Fibroblast of lung (primary cell): ENCODE data around the gene WIPF3. TPM values are rescaled to one million over a fixed set of nuclear protein-coding genes. Genes with fewer than 3 reads are reported as not detected.

Experiments
- DNase-seq, 2 donors: peaks; one replicate each; pipeline versions ENCODE4 v3.0.0 to v3.0.0-alpha.2; 2010; ENCODE audit warnings: low read depth in 2 of 2
- H2AFZ ChIP-seq: 2 replicates; pipeline ENCODE4 v1.5.1; 2012; ENCODE audit warnings: low read length, control low read depth, inconsistent platforms
- H3K27ac ChIP-seq: 2 replicates; pipeline ENCODE4 v1.5.1; 2011; ENCODE audit warnings: low read length, control low read depth; ENCODE audit not compliant: insufficient read depth
- H3K27me3 ChIP-seq: 2 replicates; pipeline ENCODE4 v1.5.1; 2011; ENCODE audit warnings: mild to moderate bottlenecking, low read length; ENCODE audit not compliant: control insufficient read depth, insufficient read depth
- H3K36me3 ChIP-seq: 2 replicates; pipeline ENCODE4 v1.5.1; 2011; ENCODE audit warnings: low read length; ENCODE audit not compliant: control insufficient read depth, insufficient read depth
- H3K4me1 ChIP-seq: 2 replicates; pipeline ENCODE4 v1.5.1; 2011; ENCODE audit warnings: low read length; ENCODE audit not compliant: control insufficient read depth, insufficient read depth; ENCODE audit errors: extremely low read depth
- H3K4me2 ChIP-seq: 2 replicates; pipeline ENCODE4 v1.5.1; 2011; ENCODE audit warnings: low read length, control low read depth; ENCODE audit not compliant: insufficient read depth; ENCODE audit errors: extremely low read depth
- H3K4me3 ChIP-seq, 4 experiments: fragments of 200-600 bp in 1 of 4; sonication (generic) in 1 of 4; replicated peaks in 1 of 4; 2 replicates each; pipeline ENCODE4 v1.5.1; 2011 to 2016; ENCODE audit warnings: low read length in 4 of 4, low read depth in 3 of 4, mild to moderate bottlenecking in 3 of 4, control low read depth in 2 of 4, inconsistent platforms in 1 of 4, mixed read lengths in 1 of 4; ENCODE audit not compliant: insufficient read depth in 1 of 4; ENCODE audit errors: control extremely low read depth in 1 of 4
- H3K79me2 ChIP-seq: 2 replicates; pipeline ENCODE4 v1.5.1; 2012; ENCODE audit warnings: mild to moderate bottlenecking, low read length, inconsistent platforms; ENCODE audit not compliant: control insufficient read depth, insufficient read depth
- H3K9ac ChIP-seq: 2 replicates; pipeline ENCODE4 v1.5.1; 2011; ENCODE audit warnings: mild to moderate bottlenecking, low read length, control low read depth; ENCODE audit not compliant: insufficient read depth
- H3K9me3 ChIP-seq: 2 replicates; pipeline ENCODE4 v1.5.1; 2012; ENCODE audit warnings: low read depth, low read length; ENCODE audit not compliant: control insufficient read depth, insufficient read depth
- H4K20me1 ChIP-seq: 2 replicates; pipeline ENCODE4 v1.5.1; 2011; ENCODE audit warnings: low read length; ENCODE audit not compliant: control insufficient read depth, insufficient read depth; ENCODE audit errors: extremely low read depth
- CTCF ChIP-seq, 2 donors: IDR thresholded peaks in 1 of 2; conservative IDR thresholded peaks in 1 of 2; 1 replicate in 1 of 2; 2 replicates in 1 of 2; pipeline ENCODE4 v1.5.1; 2011 to 2012; ENCODE audit warnings: low read length in 2 of 2, control low read depth in 1 of 2, inconsistent platforms in 1 of 2, low read depth in 1 of 2, mild to moderate bottlenecking in 1 of 2
- EZH2 ChIP-seq: IDR thresholded peaks from 2 replicates; pipeline ENCODE4 v1.5.1; 2012; ENCODE audit warnings: low read length, control low read depth, mild to moderate bottlenecking; ENCODE audit errors: missing control alignments
- polyA plus RNA-seq, 2 donors: library from polyadenylated mRNA; depleted of rRNA in 1 of 2; stranded (reverse) in 1 of 2; unstranded in 1 of 2; fragments of >200 nt; gene quantifications; 2 replicates each; pipeline ENCODE4 v1.2.1, GENCODE V29; 2011 to 2012; ENCODE audit warnings: missing spikeins in 1 of 2
- total RNA-seq: library from RNA; depleted of rRNA; stranded (reverse); fragments of >200 nt; gene quantifications from 2 replicates; pipeline ENCODE4 v1.2.1, GENCODE V29; 2014

Gene WIPF3
- total and polyA plus RNA-seq, 2 donors (not counting 1 experiment from before 2014, with no cell fraction given), result 0.33 TPM; not detected in 1

- Histone ChIP-seq H3K79me2 (no peaks in the 10 kb centered on the region), H3K36me3 (no peaks in the 10 kb centered on the region), H3K4me1 (no peaks in the 10 kb centered on the region), H3K27me3 (peaks cover 45% of the 10 kb centered on the region), H2AFZ (no peak overlapping the region), H4K20me1 (no peaks in the 10 kb centered on the region), H3K27ac (no peak overlapping the region), H3K4me3 (no peak overlapping the region), H3K4me2 (no peak overlapping the region), H3K9me3 (no peaks in the 10 kb centered on the region), H3K9ac (no peak overlapping the region)
- TF ChIP-seq CTCF (conservative IDR thresholded peaks at IDR 0.05 in 1 of 2, IDR thresholded peaks at IDR 0.05 in 1 of 2; ENCODE audit: low read depth in 1 of 2, low read length in 2 of 2) (no peak), EZH2 (no peak)
- DNase-seq, result no peak
Observed at GRCh38 chr7:29805031-29805430, 1.3 kb upstream of the WIPF3 start.

DNA sequence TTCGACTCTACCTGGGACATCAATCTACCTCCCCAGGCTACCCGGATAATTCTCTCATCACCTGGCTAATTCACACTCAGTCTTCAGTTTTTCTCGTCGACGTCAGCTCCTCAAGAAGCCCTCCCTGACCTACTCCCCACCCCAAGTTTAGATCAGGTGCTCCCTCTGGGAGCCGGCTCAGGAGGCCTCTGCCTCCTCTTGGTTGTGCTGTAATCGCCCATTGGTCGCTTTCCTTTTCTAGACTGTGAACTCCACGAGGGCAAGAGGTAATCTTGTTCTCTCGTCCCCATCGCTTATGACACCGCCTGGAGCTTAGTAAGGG is 461 bp upstream of the WIPF3 start:
- Histone ChIP-seq H3K79me2 (no peaks in the 10 kb centered on the region), H3K4me2 (no peak overlapping the region), H3K9me3 (no peaks in the 10 kb centered on the region), H4K20me1 (no peaks in the 10 kb centered on the region), H3K27me3 (peaks cover 47% of the 10 kb centered on the region), H3K4me3 (no peak overlapping the region), H3K27ac (no peak overlapping the region), H3K4me1 (no peaks in the 10 kb centered on the region), H2AFZ (no peak overlapping the region), H3K9ac (no peak overlapping the region), H3K36me3 (no peaks in the 10 kb centered on the region)
- TF ChIP-seq CTCF (conservative IDR thresholded peaks at IDR 0.05 in 1 of 2, IDR thresholded peaks at IDR 0.05 in 1 of 2; ENCODE audit: low read depth in 1 of 2, low read length in 2 of 2), result no peak
- peak; percentile 5 for TF ChIP-seq EZH2
- DNase-seq, result no peak

GRCh38 chr7:29806995-29807841 is 910 bp downstream of the WIPF3 start:
- no peak for DNase-seq

More at GRCh38 chr7:29806995-29807841, 910 bp downstream of the WIPF3 start:
- TF ChIP-seq EZH2 (peak; percentile 61), CTCF (conservative IDR thresholded peaks at IDR 0.05 in 1 of 2, IDR thresholded peaks at IDR 0.05 in 1 of 2; ENCODE audit: low read depth in 1 of 2, low read length in 2 of 2) (no peak)
- Histone ChIP-seq H4K20me1 (no peaks in the 10 kb centered on the region), H3K4me3 (no peak overlapping the region), H3K36me3 (no peaks in the 10 kb centered on the region), H3K79me2 (no peaks in the 10 kb centered on the region), H2AFZ (no peak overlapping the region), H3K4me1 (no peaks in the 10 kb centered on the region), H3K4me2 (peak overlapping the region; percentile 27), H3K27ac (no peak overlapping the region), H3K27me3 (peaks cover 50% of the 10 kb centered on the region), H3K9ac (no peak overlapping the region), H3K9me3 (no peaks in the 10 kb centered on the region)
